Coronary artery (tissue), 2 donors: Measurements from ENCODE around the gene MVK.

Experiments
- DNase-seq: peaks from one replicate; pipeline ENCODE4 v3.0.0-alpha.2; 2017; ENCODE audit warnings: low spot score
- H3K27ac ChIP-seq, 2 donors: fragments of 200-600 bp; sonication (generic); one replicate each; pipeline ENCODE4 v1.5.1; 2016 to 2019
- H3K4me3 ChIP-seq: fragments of 200-600 bp; sonication (generic); 2 replicates; pipeline ENCODE4 v1.5.1; 2016; ENCODE audit warnings: mild to moderate bottlenecking, moderate library complexity
- CTCF ChIP-seq: fragments of 200-600 bp; sonication (generic); IDR thresholded peaks from one replicate; pipeline ENCODE4 v1.5.1; 2019; ENCODE audit warnings: antibody characterized with exemption

The MVK gene

GRCh38 chr12:109580272-109580671, 6.7 kb downstream of the MVK start:
- TF ChIP-seq CTCF = no peak
- Histone ChIP-seq H3K27ac (no peak overlapping the region), H3K4me3 (no peak overlapping the region)
- DNase-seq = no peak

GRCh38 chr12:109580684-109581333, 7.2 kb downstream of the MVK start:
- Histone ChIP-seq H3K4me3 (no peak overlapping the region), H3K27ac (no peak overlapping the region)
- no peak for TF ChIP-seq CTCF
- no peak for DNase-seq

GRCh38 chr12:109581334-109581691, 7.7 kb downstream of the MVK start:
- Histone ChIP-seq H3K27ac (no peak overlapping the region), H3K4me3 (no peak overlapping the region)
- no peak for TF ChIP-seq CTCF
- no peak for DNase-seq

GRCh38 chr12:109581856-109582255, 8.3 kb downstream of the MVK start:
- no peak for DNase-seq
- no peak for TF ChIP-seq CTCF
- H3K27ac ChIP-seq = no peak overlapping the region
- no peak overlapping the region for H3K4me3 ChIP-seq

GRCh38 chr12:109582636-109583035, 9.0 kb downstream of the MVK start:
- H3K4me3 ChIP-seq = no peak overlapping the region
- no peak for DNase-seq
- H3K27ac ChIP-seq = no peak overlapping the region
- no peak for TF ChIP-seq CTCF

GRCh38 chr12:109583733-109584132, 10.1 kb downstream of the MVK start:
- no peak for DNase-seq
- Histone ChIP-seq H3K27ac (no peak overlapping the region), H3K4me3 (no peak overlapping the region)
- no peak for TF ChIP-seq CTCF

GRCh38 chr12:109586385-109587296, 13.0 kb downstream of the MVK start:
- Histone ChIP-seq H3K27ac (no peak overlapping the region), H3K4me3 (no peak overlapping the region)
- no peak for TF ChIP-seq CTCF

More at GRCh38 chr12:109586385-109587296, 13.0 kb downstream of the MVK start:
- DNase-seq = no peak
